Cardiac muscle cell (in vitro differentiated cells and primary cell): ENCODE measurements around the gene ERFE. TPM values are rescaled to one million over a fixed set of nuclear protein-coding genes. Genes with fewer than 3 reads are reported as not detected.

Source experiments
- DNase-seq, 2 donors: peaks; one replicate each; pipeline versions ENCODE4 v3.0.0 to v3.0.0-alpha.2; 2010 to 2017; ENCODE audit warnings: low read depth in 1 of 2, low spot score in 1 of 2
- H3K27ac ChIP-seq: fragments of 200-600 bp; sonication (generic); 2 replicates; pipeline ENCODE4 v1.5.1; 2016
- H3K27me3 ChIP-seq: fragments of 200-600 bp; sonication (generic); 2 replicates; pipeline ENCODE4 v1.6.0; 2016; ENCODE audit warnings: control low read depth
- H3K36me3 ChIP-seq: fragments of 200-600 bp; sonication (generic); 2 replicates; pipeline ENCODE4 v1.5.1; 2016; ENCODE audit warnings: control low read depth
- H3K4me1 ChIP-seq: fragments of 200-600 bp; sonication (generic); 2 replicates; pipeline ENCODE4 v1.8.1; 2017; ENCODE audit warnings: low read depth, mild to moderate bottlenecking, mixed run types
- H3K4me3 ChIP-seq: fragments of 200-600 bp; sonication (generic); 2 replicates; pipeline ENCODE4 v1.5.1; 2016; ENCODE audit warnings: mild to moderate bottlenecking
- H3K9me3 ChIP-seq: fragments of 200-600 bp; sonication (generic); 2 replicates; pipeline ENCODE4 v1.5.1; 2017; ENCODE audit warnings: low read depth, mild to moderate bottlenecking, control low read depth
- CTCF ChIP-seq: IDR thresholded peaks from 2 replicates; pipeline ENCODE4 v1.5.1; 2012; ENCODE audit warnings: low read depth, mild to moderate bottlenecking, low read length
- polyA plus RNA-seq: library from polyadenylated mRNA; unstranded; fragments of >200 nt; fragmentation: Nextera tagmentation; extraction: Ambion mirVana; gene quantifications from 2 replicates; pipeline ENCODE4 v1.2.1, GENCODE V29; 2016
- total RNA-seq: library from RNA; depleted of rRNA; stranded (reverse); fragments of >200 nt; gene quantifications from 2 replicates; pipeline ENCODE4 v1.2.3, GENCODE V29; 2016

Gene ERFE
- total and polyA plus RNA-seq, 2 experiments from 2014 or later, result 0.60 to 1.5 TPM

- Histone ChIP-seq H3K27me3 (no peaks in the 10 kb centered on the region), H3K4me1 (no peaks in the 10 kb centered on the region), H3K4me3 (no peak overlapping the region), H3K9me3 (no peaks in the 10 kb centered on the region), H3K36me3 (no peaks in the 10 kb centered on the region), H3K27ac (no peak overlapping the region)
- DNase-seq, result no peak
- TF ChIP-seq CTCF, result no peak
Observed at GRCh38 chr2:238145851-238146250, 12.9 kb upstream of the ERFE start.

DNA sequence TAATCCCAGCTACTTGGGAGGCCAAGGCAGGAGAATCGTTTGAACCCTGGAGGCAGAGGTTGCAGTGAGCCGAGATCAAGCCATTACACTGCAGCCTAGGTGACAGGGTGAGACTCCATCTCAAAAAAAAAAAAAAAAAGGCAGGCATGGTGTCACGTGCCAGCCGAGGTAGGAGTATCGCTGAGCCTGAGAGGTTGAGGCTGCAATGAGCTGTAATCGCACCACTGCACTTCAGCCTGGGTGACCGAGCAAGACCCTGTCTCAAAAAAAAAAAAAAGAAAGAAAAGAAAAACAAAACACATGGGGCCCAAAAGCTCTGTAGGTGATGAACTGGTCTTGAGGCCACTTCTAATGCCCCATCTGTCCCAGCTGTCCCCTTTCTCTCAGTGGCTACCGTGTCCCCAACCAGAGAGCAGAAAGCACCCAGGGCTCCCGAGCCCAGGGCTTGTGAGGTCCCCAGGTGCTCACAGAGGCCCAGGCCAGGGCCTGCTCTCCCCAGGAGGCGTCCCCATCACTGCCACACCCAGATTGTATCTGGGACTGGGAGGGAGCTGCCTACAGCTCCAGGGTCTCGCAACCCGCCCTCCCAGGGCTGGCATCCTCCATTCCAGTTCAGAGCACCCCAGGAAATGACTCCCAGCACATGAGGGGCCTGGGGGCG, 11.8 kb upstream of the ERFE start:
- no peaks in the 10 kb centered on the region for H3K9me3 ChIP-seq
- no peak for TF ChIP-seq CTCF
- no peak overlapping the region for H3K27ac ChIP-seq
- DNase-seq, result no peak
- no peaks in the 10 kb centered on the region for H3K36me3 ChIP-seq
- no peaks in the 10 kb centered on the region for H3K27me3 ChIP-seq
- no peak overlapping the region for H3K4me3 ChIP-seq
- H3K4me1 ChIP-seq, result no peaks in the 10 kb centered on the region

DNA sequence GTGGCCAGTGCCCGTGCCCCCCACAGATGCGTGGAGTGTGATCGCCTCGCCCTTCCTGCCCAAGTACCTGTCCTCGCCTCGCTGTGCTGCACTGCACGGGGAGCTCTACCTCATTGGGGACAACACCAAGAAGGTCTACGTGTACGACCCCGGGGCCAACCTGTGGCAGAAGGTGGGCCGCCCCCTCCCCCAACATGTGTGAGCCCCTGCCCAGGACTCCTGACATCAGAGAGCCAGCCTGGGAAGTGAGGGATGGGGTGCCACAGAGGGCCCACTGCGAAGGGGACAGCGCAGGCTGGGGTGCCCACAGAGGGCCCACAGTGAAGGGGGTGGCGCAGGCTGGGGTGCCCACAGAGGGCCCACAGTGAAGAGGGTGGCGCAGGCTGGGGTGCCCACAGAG, 9.8 kb upstream of the ERFE start:
- Histone ChIP-seq H3K4me3 (no peak overlapping the region), H3K27ac (no peak overlapping the region), H3K36me3 (no peaks in the 10 kb centered on the region), H3K27me3 (no peaks in the 10 kb centered on the region), H3K9me3 (no peaks in the 10 kb centered on the region), H3K4me1 (no peaks in the 10 kb centered on the region)
- no peak for DNase-seq
- no peak for TF ChIP-seq CTCF

GRCh38 chr2:238149841-238150572, 8.8 kb upstream of the ERFE start:
- no peak for DNase-seq
- Histone ChIP-seq H3K4me3 (no peak overlapping the region), H3K27ac (no peak overlapping the region), H3K9me3 (no peaks in the 10 kb centered on the region), H3K36me3 (no peaks in the 10 kb centered on the region), H3K4me1 (no peaks in the 10 kb centered on the region), H3K27me3 (no peaks in the 10 kb centered on the region)
- no peak for TF ChIP-seq CTCF

GRCh38 chr2:238150686-238151085, 8.1 kb upstream of the ERFE start:
- DNase-seq, result no peak
- H3K4me3 ChIP-seq, result no peak overlapping the region
- no peak for TF ChIP-seq CTCF
- H3K9me3 ChIP-seq, result no peaks in the 10 kb centered on the region
- no peaks in the 10 kb centered on the region for H3K36me3 ChIP-seq
- no peaks in the 10 kb centered on the region for H3K4me1 ChIP-seq
- no peak overlapping the region for H3K27ac ChIP-seq
- no peaks in the 10 kb centered on the region for H3K27me3 ChIP-seq
